Thyroid gland (tissue), 4 donors: ENCODE results near the gene RPLP1. TPM values are rescaled to one million over a fixed set of nuclear protein-coding genes. Genes with fewer than 3 reads are reported as not detected.

Experiments
- DNase-seq, 2 donors: peaks; one replicate each; pipeline ENCODE4 v3.0.0-alpha.2; 2019
- H3K27ac ChIP-seq, 3 donors: fragments of 200-600 bp; sonication (generic); 1 replicate in 2 of 3; 2 replicates in 1 of 3; pipeline ENCODE4 v1.5.1; 2016 to 2019; ENCODE audit warnings: mild to moderate bottlenecking in 1 of 3, moderate library complexity in 1 of 3
- H3K27me3 ChIP-seq: fragments of 200-600 bp; sonication (generic); one replicate; pipeline ENCODE4 v1.5.1; 2019
- H3K36me3 ChIP-seq, 2 donors: fragments of 200-600 bp; sonication (generic); one replicate each; pipeline ENCODE4 v1.5.1; 2016 to 2019
- H3K4me1 ChIP-seq, 2 donors: fragments of 200-600 bp; sonication (generic); one replicate each; pipeline ENCODE4 v1.5.1; 2017 to 2019
- H3K4me3 ChIP-seq, 3 donors: fragments of 200-600 bp; sonication (generic); replicated peaks in 1 of 3; 1 replicate in 2 of 3; 2 replicates in 1 of 3; pipeline ENCODE4 v1.5.1; 2016; ENCODE audit warnings: mild to moderate bottlenecking in 1 of 3
- H3K9me3 ChIP-seq: fragments of 200-600 bp; sonication (generic); one replicate; pipeline ENCODE4 v1.5.1; 2017
- POLR2A ChIP-seq, 2 donors: fragments of 450-650 bp; IDR thresholded peaks; one replicate each; pipeline ENCODE4 v1.6.1; 2017; ENCODE audit warnings: antibody characterized with exemption in 2 of 2, mild to moderate bottlenecking in 2 of 2, moderate library complexity in 1 of 2
- WGBS, 2 donors: methylation state at CpG; one replicate each; pipeline ENCODE4 v1.1.5; 2017; 5-methylcytosine and 5-hydroxymethylcytosine counted together
- intact Hi-C: fragments of 100-400 bp; cut with DNase I; formaldehyde crosslinking; loops from one replicate; pipeline ENCODE4 v1.15.1; 2023
- small RNA-seq: library from RNA; depleted of rRNA; stranded (forward); fragments of <200 nt; gene quantifications from one replicate; pipeline ENCODE3, GENCODE V24; 2016
- total RNA-seq, 4 donors: library from RNA; depleted of rRNA; stranded (reverse); fragments of >200 nt; gene quantifications; one replicate each; pipeline ENCODE4 v1.2.3, GENCODE V29; 2016
- TF ChIP-seq, protein P1 (sequence below), 6 experiments: fragments of 200-600 bp in 3 of 6; fragments of 450-650 bp in 3 of 6; sonication (generic) in 3 of 6; IDR thresholded peaks; one replicate each; pipeline ENCODE4 v1.5.1; 2016 to 2019; ENCODE audit warnings: antibody characterized with exemption in 6 of 6, mild to moderate bottlenecking in 2 of 6, inconsistent platforms in 1 of 6, moderate library complexity in 1 of 6

Gene RPLP1
- total RNA-seq, 4 donors from 2014 or later: 401 to 2,289 (median 606) TPM

DNA sequence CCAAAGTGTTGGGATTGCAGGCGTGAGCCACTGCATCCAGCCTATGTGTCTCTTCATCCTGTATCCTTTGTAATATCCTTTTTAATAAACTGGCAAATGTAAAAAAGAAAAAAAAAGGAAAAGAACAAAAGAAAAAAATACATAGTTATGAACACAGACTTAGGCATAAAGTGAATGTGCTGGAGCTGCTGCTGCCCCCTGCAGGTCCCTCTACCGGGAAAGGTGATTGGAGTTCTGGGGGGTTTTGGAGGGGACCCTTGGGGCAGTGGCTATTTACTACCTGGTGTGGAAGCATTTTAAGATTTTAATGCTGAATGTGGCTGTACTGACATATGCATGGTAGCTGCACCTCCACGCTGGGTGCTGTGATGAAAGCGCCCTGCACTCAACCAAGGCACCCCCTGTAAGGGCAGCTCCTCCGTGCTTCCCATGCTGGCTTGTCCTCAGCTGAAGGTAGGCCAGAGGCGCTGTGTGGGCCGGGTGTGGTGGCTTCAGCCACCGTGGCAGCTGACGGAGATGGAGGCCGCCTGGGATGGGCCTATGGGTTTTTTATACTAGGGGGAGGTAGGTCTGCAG is 49.9 kb downstream of the RPLP1 start:
- Histone ChIP-seq H3K9me3 (no peaks in the 10 kb centered on the region), H3K27ac (no peak overlapping the region), H3K27me3 (no peaks in the 10 kb centered on the region), H3K4me3 (no peak overlapping the region), H3K4me1 (no peaks in the 10 kb centered on the region), H3K36me3 (no peaks in the 10 kb centered on the region)
- intact Hi-C loops: no loop called here
- DNase-seq: no peak
- no peak for TF ChIP-seq POLR2A (IDR thresholded peaks at IDR 0.05)
- TF ChIP-seq, protein P1, sequence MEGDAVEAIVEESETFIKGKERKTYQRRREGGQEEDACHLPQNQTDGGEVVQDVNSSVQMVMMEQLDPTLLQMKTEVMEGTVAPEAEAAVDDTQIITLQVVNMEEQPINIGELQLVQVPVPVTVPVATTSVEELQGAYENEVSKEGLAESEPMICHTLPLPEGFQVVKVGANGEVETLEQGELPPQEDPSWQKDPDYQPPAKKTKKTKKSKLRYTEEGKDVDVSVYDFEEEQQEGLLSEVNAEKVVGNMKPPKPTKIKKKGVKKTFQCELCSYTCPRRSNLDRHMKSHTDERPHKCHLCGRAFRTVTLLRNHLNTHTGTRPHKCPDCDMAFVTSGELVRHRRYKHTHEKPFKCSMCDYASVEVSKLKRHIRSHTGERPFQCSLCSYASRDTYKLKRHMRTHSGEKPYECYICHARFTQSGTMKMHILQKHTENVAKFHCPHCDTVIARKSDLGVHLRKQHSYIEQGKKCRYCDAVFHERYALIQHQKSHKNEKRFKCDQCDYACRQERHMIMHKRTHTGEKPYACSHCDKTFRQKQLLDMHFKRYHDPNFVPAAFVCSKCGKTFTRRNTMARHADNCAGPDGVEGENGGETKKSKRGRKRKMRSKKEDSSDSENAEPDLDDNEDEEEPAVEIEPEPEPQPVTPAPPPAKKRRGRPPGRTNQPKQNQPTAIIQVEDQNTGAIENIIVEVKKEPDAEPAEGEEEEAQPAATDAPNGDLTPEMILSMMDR (IDR thresholded peaks at IDR 0.05): peak in 1 of 6 experiments; percentile 22
- 85 to 87% methylated on average over 10 of the region's 10 CpGs for WGBS, 2 donors

DNA sequence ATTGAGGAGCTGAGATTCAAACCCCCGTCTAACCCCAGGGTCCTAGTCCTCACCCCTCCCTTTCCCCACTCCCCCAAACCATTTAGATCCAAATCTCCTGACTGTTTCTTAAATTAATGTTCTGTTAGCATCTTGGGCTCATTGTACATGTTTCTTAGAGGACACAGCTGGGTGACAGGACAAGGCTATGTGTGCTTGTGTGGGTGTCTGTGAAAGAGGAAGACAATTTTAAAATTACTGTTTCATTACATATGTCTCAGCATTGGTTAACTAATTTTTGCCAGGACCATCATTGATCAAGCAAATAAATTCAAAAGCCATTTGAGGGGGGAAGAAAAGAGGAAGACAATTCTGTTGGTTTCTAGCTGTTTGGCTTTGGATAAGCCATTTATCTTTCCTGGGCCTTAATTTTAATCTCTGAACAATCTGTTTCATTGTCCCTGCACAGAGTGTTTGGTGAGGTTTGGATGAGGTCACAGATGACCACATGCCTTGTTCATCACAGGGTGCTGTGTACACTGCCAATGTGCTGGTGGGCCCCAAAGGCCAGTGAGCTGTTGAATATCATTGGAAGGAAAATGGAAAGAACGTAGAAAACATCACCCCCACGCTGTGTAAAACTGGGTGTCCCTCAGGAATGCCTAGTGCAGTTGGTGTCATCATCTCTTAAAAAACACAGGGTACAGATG is 51.9 kb downstream of the RPLP1 start:
- Histone ChIP-seq H3K4me1 (no peaks in the 10 kb centered on the region), H3K36me3 (no peaks in the 10 kb centered on the region), H3K4me3 (no peak overlapping the region), H3K27ac (no peak overlapping the region), H3K27me3 (no peaks in the 10 kb centered on the region), H3K9me3 (no peaks in the 10 kb centered on the region)
- no peak for DNase-seq
- no peak for TF ChIP-seq POLR2A (IDR thresholded peaks at IDR 0.05)
- TF ChIP-seq, protein P1 (IDR thresholded peaks at IDR 0.05): no peak
- 79 to 90% methylated on average over 3 of the region's 3 CpGs for WGBS, 2 donors
- intact Hi-C loops: no loop called here

Small RNAs within 50 kb of the gene (small RNA-seq; reads per million reads assigned to genes)
- gene RF00012: not detected

Other genes with a start within 250 kb of the RPLP1 start
- gene PAQR5, start 153.9 kb upstream of the RPLP1 start, total RNA-seq: 1 to 10 TPM in 1 of 4 donors, under 1 TPM in 3; 0.24 to 1.5 (median 0.65) TPM
- 1 to 10 TPM in 2 of 4 donors, under 1 TPM in 1, not detected in 1; 0.40 to 3.3 (median 1.2) TPM for gene KIF23, start 38.5 kb upstream of the RPLP1 start, total RNA-seq